ENCODE data around the gene NTN5. TPM values are rescaled to one million over a fixed set of nuclear protein-coding genes. Genes with fewer than 3 reads are reported as not detected.
A peak's percentile ranks its signal among the peaks of the same experiment; 100 is the strongest.

Gene NTN5
- total RNA-seq, 2 experiments from 2014 or later, result 0.16 to 0.53 TPM

DNA sequence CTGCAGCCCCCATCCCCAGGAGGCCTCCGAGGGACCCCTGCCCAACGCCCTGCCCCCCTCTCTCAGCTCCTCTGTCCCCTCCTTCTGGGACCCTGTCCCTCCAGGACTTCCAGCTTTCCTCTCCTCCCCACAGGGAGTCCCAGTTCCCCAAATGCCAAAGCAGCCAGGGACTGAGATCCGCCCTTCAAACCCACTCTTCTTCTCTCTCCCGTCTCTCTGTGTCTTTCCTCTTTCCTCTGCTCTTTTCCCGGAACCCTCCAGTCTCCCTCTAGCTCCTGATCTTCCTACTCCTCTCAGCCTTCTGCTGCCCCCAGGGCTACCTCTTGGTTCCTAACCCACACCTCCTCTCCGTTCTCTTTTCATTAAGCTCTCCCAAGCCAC lies 27.2 kb downstream of the NTN5 start:
- DNase-seq (ENCODE audit: low spot score), result no peak
- peaks cover 29% of the 10 kb centered on the region for H3K4me1 ChIP-seq (ENCODE audit: insufficient read depth, low read length, poor library complexity, severe bottlenecking)
- H3K36me3 ChIP-seq (ENCODE audit: insufficient read depth, low read length), result no peaks in the 10 kb centered on the region
- H4K20me1 ChIP-seq (ENCODE audit: insufficient read depth, low read length), result no peaks in the 10 kb centered on the region
- ChIA-PET CTCF (ENCODE audit: unreplicated experiment) (interaction anchor here (0.5 kb wide), 2 partner anchors 19 to 152 kb away, joined by 3 to 11 read pairs; no protein-coding TSS in a partner anchor), POLR2A (interaction anchor here (0.6 to 0.7 kb wide), 2 partner anchors 163 to 1352 kb away, joined by 3 read pairs; no protein-coding TSS in a partner anchor)
- intact Hi-C loops (cut with micrococcal nuclease; ENCODE audit: unreplicated experiment), result loop anchor here (1.0 to 5.0 kb wide), 3 partner anchors 69 to 327 kb away; no protein-coding TSS in a partner anchor
- no TSS peak for BruUV-seq (replicated peaks)
- H3K4me3 ChIP-seq (ENCODE audit: low read depth, low read length, poor library complexity, severe bottlenecking), result peak overlapping the region; percentile 66
- peak overlapping the region; percentile 25 for H3K27ac ChIP-seq (ENCODE audit: low read depth, low read length, poor library complexity, severe bottlenecking)
- H3K9me3 ChIP-seq (ENCODE audit: low read length), result no peaks in the 10 kb centered on the region
- H2AFZ ChIP-seq (ENCODE audit: low read length), result peak overlapping the region; percentile 95
- H3K4me2 ChIP-seq (ENCODE audit: low read length), result peak overlapping the region; percentile 92
- TF ChIP-seq, protein P1, sequence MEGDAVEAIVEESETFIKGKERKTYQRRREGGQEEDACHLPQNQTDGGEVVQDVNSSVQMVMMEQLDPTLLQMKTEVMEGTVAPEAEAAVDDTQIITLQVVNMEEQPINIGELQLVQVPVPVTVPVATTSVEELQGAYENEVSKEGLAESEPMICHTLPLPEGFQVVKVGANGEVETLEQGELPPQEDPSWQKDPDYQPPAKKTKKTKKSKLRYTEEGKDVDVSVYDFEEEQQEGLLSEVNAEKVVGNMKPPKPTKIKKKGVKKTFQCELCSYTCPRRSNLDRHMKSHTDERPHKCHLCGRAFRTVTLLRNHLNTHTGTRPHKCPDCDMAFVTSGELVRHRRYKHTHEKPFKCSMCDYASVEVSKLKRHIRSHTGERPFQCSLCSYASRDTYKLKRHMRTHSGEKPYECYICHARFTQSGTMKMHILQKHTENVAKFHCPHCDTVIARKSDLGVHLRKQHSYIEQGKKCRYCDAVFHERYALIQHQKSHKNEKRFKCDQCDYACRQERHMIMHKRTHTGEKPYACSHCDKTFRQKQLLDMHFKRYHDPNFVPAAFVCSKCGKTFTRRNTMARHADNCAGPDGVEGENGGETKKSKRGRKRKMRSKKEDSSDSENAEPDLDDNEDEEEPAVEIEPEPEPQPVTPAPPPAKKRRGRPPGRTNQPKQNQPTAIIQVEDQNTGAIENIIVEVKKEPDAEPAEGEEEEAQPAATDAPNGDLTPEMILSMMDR (conservative IDR thresholded peaks at IDR 0.05; ENCODE audit: low read length), result no peak
- no peak for TF ChIP-seq EZH2phosphoT487 (IDR thresholded peaks at IDR 0.05; ENCODE audit: borderline replicate concordance, low read depth, low read length)
- H3K79me2 ChIP-seq (ENCODE audit: insufficient read depth, low read depth, low read length), result no peaks in the 10 kb centered on the region
- H3K9me2 ChIP-seq (ENCODE audit: insufficient read depth, low read length), result no peaks in the 10 kb centered on the region

DNA sequence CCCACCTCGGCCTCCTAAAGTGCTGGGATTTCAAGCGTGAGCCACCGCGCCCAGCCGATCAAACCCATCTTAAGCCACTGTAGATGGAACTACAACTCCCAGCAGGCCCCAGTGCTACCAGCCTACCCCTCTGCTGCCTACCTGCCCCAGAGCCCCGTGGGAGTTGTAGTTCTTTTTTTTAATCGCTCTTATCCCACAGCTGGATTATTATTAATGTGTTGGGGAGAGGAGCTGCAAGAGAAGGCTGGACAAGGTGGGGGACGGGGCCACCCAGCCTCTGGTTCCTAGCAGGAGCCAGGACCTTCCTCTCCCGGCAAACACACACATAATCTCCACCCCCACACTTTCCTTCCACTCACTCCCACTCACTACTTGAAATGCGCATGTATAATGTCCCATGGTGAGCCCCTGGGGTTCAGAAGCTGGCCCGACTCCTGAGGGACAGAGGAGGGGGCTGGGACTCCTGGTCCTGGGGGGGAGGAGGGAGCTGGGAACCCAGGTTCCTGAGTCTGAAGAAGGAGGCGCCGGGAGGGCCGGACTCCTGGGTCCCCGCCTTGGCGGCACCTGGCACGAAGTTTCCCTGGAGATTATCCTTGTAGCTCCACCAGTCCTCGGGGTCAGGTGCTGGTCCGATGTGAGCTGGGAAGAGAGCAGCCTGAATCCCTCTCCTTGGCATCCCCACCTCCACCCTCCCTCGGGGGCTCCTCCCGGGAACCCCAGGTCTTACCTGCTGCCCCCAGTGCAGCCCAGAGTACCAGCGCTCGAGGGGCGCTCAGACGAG lies 27.8 kb downstream of the NTN5 start:
- Histone ChIP-seq H3K4me1 (ENCODE audit: insufficient read depth, low read length, poor library complexity, severe bottlenecking) (peaks cover 29% of the 10 kb centered on the region), H3K9me3 (ENCODE audit: low read length) (no peaks in the 10 kb centered on the region), H4K20me1 (ENCODE audit: insufficient read depth, low read length) (no peaks in the 10 kb centered on the region), H3K36me3 (ENCODE audit: insufficient read depth, low read length) (no peaks in the 10 kb centered on the region), H3K79me2 (ENCODE audit: insufficient read depth, low read depth, low read length) (no peaks in the 10 kb centered on the region), H2AFZ (ENCODE audit: low read length) (peak overlapping the region; percentile 95), H3K27ac (ENCODE audit: low read depth, low read length, poor library complexity, severe bottlenecking) (no peak overlapping the region), H3K4me2 (ENCODE audit: low read length) (peak overlapping the region; percentile 92), H3K9me2 (ENCODE audit: insufficient read depth, low read length) (no peaks in the 10 kb centered on the region), H3K4me3 (ENCODE audit: low read depth, low read length, poor library complexity, severe bottlenecking) (peak overlapping the region; percentile 66)
- BruUV-seq (replicated peaks), result no TSS peak
- ChIA-PET POLR2A (interaction anchor here (0.6 kb wide), 2 partner anchors 164 to 236 kb away, joined by 3 to 8 read pairs; no protein-coding TSS in a partner anchor), CTCF (ENCODE audit: unreplicated experiment) (interaction anchor here (0.5 kb wide), 2 partner anchors 20 to 151 kb away, joined by 3 to 11 read pairs; no protein-coding TSS in a partner anchor)
- DNase-seq (ENCODE audit: low spot score), result peak; percentile 79
- no peak for TF ChIP-seq EZH2phosphoT487 (IDR thresholded peaks at IDR 0.05; ENCODE audit: borderline replicate concordance, low read depth, low read length)
- TF ChIP-seq, protein P1 (conservative IDR thresholded peaks at IDR 0.05; ENCODE audit: low read length), result no peak
- intact Hi-C loops (cut with micrococcal nuclease; ENCODE audit: unreplicated experiment), result loop anchor here (1.0 to 5.0 kb wide), 3 partner anchors 69 to 327 kb away; no protein-coding TSS in a partner anchor

- TF ChIP-seq, protein P1 (conservative IDR thresholded peaks at IDR 0.05; ENCODE audit: low read length), result no peak
- TF ChIP-seq EZH2phosphoT487 (IDR thresholded peaks at IDR 0.05; ENCODE audit: borderline replicate concordance, low read depth, low read length), result no peak
- no peaks in the 10 kb centered on the region for H3K9me2 ChIP-seq (ENCODE audit: insufficient read depth, low read length)
- no peak overlapping the region for H2AFZ ChIP-seq (ENCODE audit: low read length)
- DNase-seq (ENCODE audit: low spot score), result no peak
- no peak overlapping the region for H3K4me2 ChIP-seq (ENCODE audit: low read length)
- ChIA-PET CTCF (ENCODE audit: unreplicated experiment) (no interaction called here), POLR2A (no interaction called here)
- no peak overlapping the region for H3K4me3 ChIP-seq (ENCODE audit: low read depth, low read length, poor library complexity, severe bottlenecking)
- no peak overlapping the region for H3K27ac ChIP-seq (ENCODE audit: low read depth, low read length, poor library complexity, severe bottlenecking)
- BruUV-seq (replicated peaks), result no TSS peak
- no peaks in the 10 kb centered on the region for H3K36me3 ChIP-seq (ENCODE audit: insufficient read depth, low read length)
- H3K79me2 ChIP-seq (ENCODE audit: insufficient read depth, low read depth, low read length), result no peaks in the 10 kb centered on the region
- no peaks in the 10 kb centered on the region for H3K9me3 ChIP-seq (ENCODE audit: low read length)
- H4K20me1 ChIP-seq (ENCODE audit: insufficient read depth, low read length), result no peaks in the 10 kb centered on the region
- intact Hi-C loops (cut with micrococcal nuclease; ENCODE audit: unreplicated experiment), result no loop called here
- peaks cover 25% of the 10 kb centered on the region for H3K4me1 ChIP-seq (ENCODE audit: insufficient read depth, low read length, poor library complexity, severe bottlenecking)
These were observed 28.5 kb downstream of the NTN5 start for GRCh38 chr19:48644355-48644754.
